Duodenal mucosa (tissue), 2 donors: ENCODE data around the gene SPTLC2.

Source experiments
- H3K27ac ChIP-seq: one replicate; pipeline ENCODE4 v1.7.0; 2013; ENCODE audit warnings: low read depth, low read length
- H3K27me3 ChIP-seq, 2 donors: one replicate each; pipeline ENCODE4 v1.7.0; 2013; ENCODE audit warnings: low read length in 2 of 2, control low read depth in 1 of 2; ENCODE audit not compliant: insufficient read depth in 2 of 2, control insufficient read depth in 1 of 2
- H3K36me3 ChIP-seq, 2 donors: one replicate each; pipeline ENCODE4 v1.7.0; 2013; ENCODE audit warnings: low read length in 2 of 2, control low read depth in 1 of 2; ENCODE audit not compliant: insufficient read depth in 2 of 2, control insufficient read depth in 1 of 2
- H3K4me1 ChIP-seq, 2 donors: one replicate each; pipeline ENCODE4 v1.7.0; 2013; ENCODE audit warnings: low read length in 2 of 2, control low read depth in 1 of 2; ENCODE audit not compliant: insufficient read depth in 2 of 2, control insufficient read depth in 1 of 2
- H3K4me3 ChIP-seq, 2 donors: one replicate each; pipeline ENCODE4 v1.7.0; 2013; ENCODE audit warnings: low read length in 2 of 2, low read depth in 1 of 2
- H3K9ac ChIP-seq, 2 donors: one replicate each; pipeline ENCODE4 v1.7.0; 2013; ENCODE audit warnings: low read length in 2 of 2, low read depth in 1 of 2
- H3K9me3 ChIP-seq, 2 donors: one replicate each; pipeline ENCODE4 v1.7.0; 2013; ENCODE audit warnings: low read length in 2 of 2, control low read depth in 1 of 2; ENCODE audit not compliant: control insufficient read depth in 1 of 2

Gene SPTLC2

DNA sequence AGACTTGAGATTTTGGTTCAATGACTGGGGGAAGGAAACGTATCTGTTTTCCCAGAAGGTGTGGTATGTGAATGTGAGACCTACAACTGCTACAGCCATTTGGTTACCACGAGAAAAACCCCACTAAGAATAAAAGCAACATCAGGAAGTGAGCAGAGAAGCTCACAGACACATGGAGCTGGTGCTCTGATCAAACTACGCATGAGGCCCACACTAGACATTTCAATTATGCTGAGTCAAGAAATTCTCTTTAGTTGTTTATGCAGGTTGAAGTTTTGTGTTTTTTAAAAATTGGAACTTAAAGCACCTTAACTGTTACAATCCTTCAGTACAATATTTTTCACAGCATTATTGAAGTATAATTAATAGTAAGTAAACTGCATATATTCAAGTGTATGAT is 8.9 kb upstream of the SPTLC2 start:
- no peaks in the 10 kb centered on the region for H3K36me3 ChIP-seq
- peaks cover 10 to 16% of the 10 kb centered on the region in 2 donors for H3K4me1 ChIP-seq
- no peak overlapping the region for H3K4me3 ChIP-seq

DNA sequence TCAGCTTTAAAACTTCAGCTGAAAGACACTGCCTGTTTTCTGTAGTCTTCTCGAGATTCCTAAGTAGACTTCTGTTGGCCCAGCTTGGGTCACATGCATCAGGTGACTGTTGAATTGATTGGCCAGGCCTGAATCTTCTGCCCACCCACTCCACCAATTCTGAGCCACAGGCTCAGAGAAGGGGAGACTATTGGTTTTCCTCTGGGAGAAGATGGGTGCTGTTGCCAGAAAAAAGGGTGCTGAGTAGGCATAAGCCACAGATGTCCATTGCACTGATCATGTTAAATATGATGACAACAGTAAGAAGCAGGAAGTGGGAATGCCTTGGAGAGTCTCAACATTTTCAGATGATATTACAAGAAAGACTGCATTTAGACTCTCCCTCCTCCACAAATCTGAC is 6.8 kb upstream of the SPTLC2 start:
- no peaks in the 10 kb centered on the region for H3K36me3 ChIP-seq
- no peaks in the 10 kb centered on the region for H3K9me3 ChIP-seq
- no peak overlapping the region for H3K9ac ChIP-seq
- H3K27ac ChIP-seq = no peak overlapping the region
- no peaks in the 10 kb centered on the region for H3K27me3 ChIP-seq
- H3K4me3 ChIP-seq = no peak overlapping the region
- peaks cover 10 to 19% of the 10 kb centered on the region in 2 donors for H3K4me1 ChIP-seq

More for the DNA sequence above, 8.9 kb upstream of the SPTLC2 start:
- Histone ChIP-seq H3K9ac (no peak overlapping the region), H3K27ac (no peak overlapping the region), H3K27me3 (no peaks in the 10 kb centered on the region), H3K9me3 (no peaks in the 10 kb centered on the region)

DNA sequence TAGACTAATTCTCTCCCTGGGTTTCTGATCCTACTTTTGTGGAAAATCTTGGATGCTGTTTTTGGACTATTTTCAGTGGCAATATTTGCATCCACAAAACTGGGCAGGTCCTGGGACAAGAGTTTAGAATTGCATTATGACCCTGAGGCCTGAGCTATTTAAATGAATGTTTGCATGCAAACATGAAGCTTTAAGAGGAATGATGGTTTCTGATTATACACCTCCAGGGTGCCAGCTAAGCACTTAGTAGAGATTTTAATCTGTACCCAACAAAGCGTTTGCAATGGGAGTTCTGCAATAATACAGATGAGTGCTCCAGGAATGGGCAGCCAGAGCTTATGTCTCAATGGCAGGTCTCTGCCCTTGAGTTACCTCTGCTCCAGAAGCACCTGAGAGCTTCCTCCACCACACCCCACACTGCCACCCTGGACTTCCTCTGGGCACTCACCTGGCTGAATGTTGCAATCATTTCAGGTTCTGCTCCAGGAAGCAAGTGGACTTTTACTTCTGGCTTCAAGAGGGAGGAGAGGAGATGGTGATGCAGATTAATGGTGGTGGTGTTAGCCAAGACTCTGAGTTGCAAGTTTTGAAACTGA is 6.0 kb upstream of the SPTLC2 start:
- no peaks in the 10 kb centered on the region for H3K36me3 ChIP-seq
- no peak overlapping the region for H3K4me3 ChIP-seq
- no peak overlapping the region for H3K27ac ChIP-seq
- H3K27me3 ChIP-seq = no peaks in the 10 kb centered on the region
- H3K9ac ChIP-seq = no peak overlapping the region
- peaks cover 10 to 19% of the 10 kb centered on the region in 2 donors for H3K4me1 ChIP-seq
- H3K9me3 ChIP-seq = no peaks in the 10 kb centered on the region

DNA sequence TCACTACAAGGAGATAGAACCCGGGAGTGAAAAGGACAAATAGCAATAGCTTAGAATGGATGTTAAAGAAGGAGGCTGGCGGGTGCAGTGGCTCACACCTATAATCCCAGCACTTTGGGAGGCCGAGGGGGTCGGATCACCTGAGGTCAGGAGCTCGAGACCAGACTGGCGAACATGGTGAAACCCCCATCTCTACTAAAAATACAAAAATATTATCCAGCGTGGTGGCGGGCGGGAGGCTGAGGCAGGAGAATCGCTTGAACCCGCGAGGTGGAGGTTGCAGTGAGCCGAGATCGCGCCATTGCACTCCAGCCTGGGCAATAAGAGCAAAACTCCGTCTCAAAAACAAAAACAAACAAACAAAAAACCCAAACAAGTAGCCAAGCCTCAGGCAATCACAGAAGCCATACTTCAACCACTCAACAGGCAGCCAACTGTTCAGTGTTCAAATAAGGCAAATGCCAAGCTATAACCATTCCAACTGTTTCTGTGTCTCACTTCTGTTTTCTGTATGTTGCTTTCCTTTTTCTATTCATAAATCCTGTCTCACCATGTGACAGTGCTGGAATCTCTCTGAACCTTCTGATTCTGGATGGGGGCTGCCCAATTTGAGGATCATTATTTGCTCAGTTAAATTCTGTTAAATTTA is 3.9 kb upstream of the SPTLC2 start:
- no peak overlapping the region for H3K9ac ChIP-seq
- H3K9me3 ChIP-seq = no peaks in the 10 kb centered on the region
- H3K27ac ChIP-seq = no peak overlapping the region
- no peaks in the 10 kb centered on the region for H3K27me3 ChIP-seq
- no peaks in the 10 kb centered on the region for H3K36me3 ChIP-seq
- H3K4me3 ChIP-seq = no peak overlapping the region
- peaks cover 17 to 20% of the 10 kb centered on the region in 2 donors for H3K4me1 ChIP-seq

DNA sequence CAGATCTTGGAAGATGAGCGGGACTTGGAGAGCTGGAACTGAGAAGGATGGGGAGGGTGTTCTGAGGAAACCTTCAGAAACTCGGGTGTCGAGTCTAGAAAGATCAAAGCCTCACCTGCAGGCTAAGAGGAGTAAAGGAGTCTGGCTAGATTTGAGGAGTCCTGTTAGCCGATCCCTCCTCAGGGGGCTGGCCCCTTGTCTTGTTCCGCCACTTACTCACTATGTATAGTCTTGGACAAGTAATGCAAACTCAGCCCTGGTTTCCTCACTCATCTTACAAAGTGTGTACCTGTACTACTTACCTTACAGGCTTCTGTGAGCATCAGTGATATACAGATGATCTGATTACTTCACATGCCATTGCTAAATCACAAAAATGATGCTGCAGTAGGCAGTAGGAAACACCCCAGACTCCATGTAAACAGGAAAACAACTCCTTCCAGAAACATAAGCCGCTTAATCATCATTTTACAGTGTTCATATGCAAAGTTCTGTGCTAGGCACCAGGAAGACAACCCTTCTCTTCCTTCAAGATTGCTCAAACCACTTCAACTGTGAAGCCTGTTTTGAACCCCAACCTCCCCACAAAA is 2.0 kb upstream of the SPTLC2 start:
- H3K4me3 ChIP-seq = no peak overlapping the region
- H3K9me3 ChIP-seq = no peaks in the 10 kb centered on the region
- no peak overlapping the region for H3K9ac ChIP-seq
- no peaks in the 10 kb centered on the region for H3K27me3 ChIP-seq
- peaks cover 16 to 32% of the 10 kb centered on the region in 2 donors for H3K4me1 ChIP-seq
- no peaks in the 10 kb centered on the region for H3K36me3 ChIP-seq
- no peak overlapping the region for H3K27ac ChIP-seq

DNA sequence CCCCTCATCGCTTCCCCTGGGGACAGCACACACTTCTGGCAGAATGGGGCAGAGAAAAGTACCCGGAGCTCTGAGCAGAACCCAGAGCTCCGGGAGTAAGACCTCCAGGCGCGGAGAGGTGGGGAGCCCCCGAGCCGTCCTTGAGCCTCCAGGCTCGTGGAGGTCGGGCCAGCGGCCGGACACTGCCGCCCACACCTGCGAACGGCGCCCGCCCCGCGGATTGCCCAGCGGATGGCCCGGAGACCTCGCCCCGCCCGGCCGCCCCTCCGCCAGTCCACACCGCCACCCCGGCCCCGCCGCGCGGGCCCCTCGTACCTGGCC is 344 bp downstream of the SPTLC2 start:
- peak overlapping the region; percentile 77 to 90 for H3K4me3 ChIP-seq
- H3K9ac ChIP-seq = peak overlapping the region; percentile 79 to 82
- no peaks in the 10 kb centered on the region for H3K36me3 ChIP-seq
- no peaks in the 10 kb centered on the region for H3K9me3 ChIP-seq
- peak overlapping the region; percentile 63 for H3K27ac ChIP-seq
- peaks cover 17 to 33% of the 10 kb centered on the region in 2 donors for H3K4me1 ChIP-seq
- no peaks in the 10 kb centered on the region for H3K27me3 ChIP-seq

DNA sequence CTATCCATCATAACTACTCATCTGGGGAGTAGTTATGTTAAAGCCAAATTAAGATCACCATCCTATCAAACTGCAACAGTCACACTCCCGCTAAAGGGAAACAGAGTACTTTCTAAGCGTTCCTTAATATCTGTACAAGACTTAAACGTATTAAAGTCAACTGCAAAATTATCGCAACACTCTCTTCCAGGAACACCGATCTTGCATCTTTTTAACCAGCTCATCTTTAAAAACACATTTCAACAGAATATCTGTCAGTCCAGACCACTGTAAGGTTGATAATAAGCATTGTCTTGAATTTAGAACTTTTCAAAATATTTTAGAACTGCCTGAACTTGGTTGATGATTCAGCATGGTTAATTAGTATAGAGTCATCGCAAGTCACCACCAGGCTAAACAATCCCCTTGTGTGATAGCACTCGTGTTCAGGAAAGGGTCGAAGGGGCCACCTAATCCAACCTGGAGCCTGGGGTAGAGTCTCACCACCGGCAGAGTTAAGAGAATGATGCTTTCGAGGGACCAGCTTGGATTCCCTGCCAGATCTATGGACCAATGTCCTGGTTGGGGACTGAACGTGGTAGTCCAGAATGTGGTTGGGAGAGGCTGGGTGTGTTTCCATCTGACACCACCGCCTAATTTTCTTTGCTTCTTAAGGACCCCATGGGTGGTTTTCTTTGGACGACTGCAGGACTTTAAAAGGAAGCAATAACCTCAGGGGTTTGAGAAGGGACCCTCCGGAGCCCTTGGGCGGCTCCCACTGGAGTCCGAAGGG is 890 bp downstream of the SPTLC2 start:
- H3K36me3 ChIP-seq = no peaks in the 10 kb centered on the region
- peak overlapping the region; percentile 79 to 82 for H3K9ac ChIP-seq
- H3K4me1 ChIP-seq = peaks cover 17 to 33% of the 10 kb centered on the region in 2 donors
- peak overlapping the region; percentile 77 to 90 for H3K4me3 ChIP-seq
- H3K9me3 ChIP-seq = no peaks in the 10 kb centered on the region
- H3K27me3 ChIP-seq = no peaks in the 10 kb centered on the region
- peak overlapping the region; percentile 63 for H3K27ac ChIP-seq

- peaks cover 17 to 29% of the 10 kb centered on the region in 2 donors for H3K4me1 ChIP-seq
- no peaks in the 10 kb centered on the region for H3K36me3 ChIP-seq
- H3K27me3 ChIP-seq = no peaks in the 10 kb centered on the region
- no peak overlapping the region for H3K9ac ChIP-seq
- no peak overlapping the region for H3K27ac ChIP-seq
- H3K9me3 ChIP-seq = no peaks in the 10 kb centered on the region
- H3K4me3 ChIP-seq = no peak overlapping the region
These were observed 3.2 kb downstream of the SPTLC2 start for GRCh38 chr14:77613201-77613600.

- no peak overlapping the region for H3K9ac ChIP-seq
- H3K27ac ChIP-seq = no peak overlapping the region
- H3K4me1 ChIP-seq = peaks cover 17 to 33% of the 10 kb centered on the region in 2 donors
- H3K36me3 ChIP-seq = no peaks in the 10 kb centered on the region
- H3K9me3 ChIP-seq = no peaks in the 10 kb centered on the region
- H3K27me3 ChIP-seq = no peaks in the 10 kb centered on the region
- H3K4me3 ChIP-seq = no peak overlapping the region
These were observed 4.3 kb downstream of the SPTLC2 start for GRCh38 chr14:77612011-77612620.

- H3K9ac ChIP-seq = no peak overlapping the region
- H3K36me3 ChIP-seq = no peaks in the 10 kb centered on the region
- no peak overlapping the region for H3K4me3 ChIP-seq
- peaks cover 18 to 44% of the 10 kb centered on the region in 2 donors for H3K4me1 ChIP-seq
- H3K27me3 ChIP-seq = no peaks in the 10 kb centered on the region
- no peaks in the 10 kb centered on the region for H3K9me3 ChIP-seq
- no peak overlapping the region for H3K27ac ChIP-seq
These were observed 5.9 kb downstream of the SPTLC2 start for GRCh38 chr14:77610553-77610952.
